ENCODE measurements around the gene DAPK1. TPM values are rescaled to one million over a fixed set of nuclear protein-coding genes. Genes with fewer than 3 reads are reported as not detected.

Gene DAPK1
- total and polyA plus RNA-seq, 2 donors (not counting 1 experiment from before 2014, with no cell fraction given): 1.7 to 2.8 TPM

DNA sequence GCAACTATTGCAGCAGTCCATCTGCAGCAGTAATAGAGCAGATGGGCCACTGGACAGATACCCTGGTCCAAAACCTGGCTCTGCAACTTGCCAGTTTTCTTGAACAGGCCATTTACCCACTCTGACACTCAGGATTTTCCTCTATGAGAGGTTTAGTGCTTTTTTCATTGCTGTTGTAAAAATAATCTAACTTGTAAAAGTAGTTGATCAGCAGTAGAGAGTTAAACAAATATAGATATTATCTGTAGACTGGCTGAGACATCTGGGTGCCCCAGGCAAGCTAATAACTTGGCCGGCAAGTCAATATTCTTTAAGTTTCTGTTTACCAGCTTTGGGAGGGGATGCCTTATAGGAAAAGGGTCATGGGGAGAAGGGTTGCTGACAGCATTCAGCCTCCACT lies 4.1 kb downstream of the DAPK1 start:
- no peak overlapping the region for H2AFZ ChIP-seq (ENCODE audit: insufficient read depth, low read depth, low read length, poor library complexity, severe bottlenecking)
- no peak overlapping the region for H3K4me3 ChIP-seq (ENCODE audit: control extremely low read depth in 1 of 5, extremely low read depth in 1 of 5, insufficient read depth in 1 of 5, low read depth in 2 of 5, low read length in 4 of 5)
- intact Hi-C loops (cut with micrococcal nuclease): no loop called here
- peaks cover 0 to 19% (median 8%) of the 10 kb centered on the region in 4 experiments for H3K27me3 ChIP-seq (replicated peaks in 1 of 4; ENCODE audit: control extremely low read depth in 1 of 4, control insufficient read depth in 3 of 4, insufficient read depth in 4 of 4, low read length in 3 of 4)
- H3K27ac ChIP-seq (ENCODE audit: low read length in 2 of 2): no peak overlapping the region
- Mint-ChIP-seq H3K4me1 (peaks cover 7% of the 10 kb centered on the region), H3K9me3 (ENCODE audit: insufficient read depth) (no peaks in the 10 kb centered on the region), H3K4me3 (no peak overlapping the region), H3K27ac (no peak overlapping the region), H3K27me3 (peaks cover 46% of the 10 kb centered on the region)
- no peaks in the 10 kb centered on the region for H3K9me3 ChIP-seq (ENCODE audit: control extremely low read depth in 1 of 3, control insufficient read depth in 2 of 3, insufficient read depth in 1 of 3, low read length in 2 of 3)
- H3K4me2 ChIP-seq (replicated peaks; ENCODE audit: low read depth, low read length, poor library complexity, severe bottlenecking): no peak overlapping the region
- H3K4me1 ChIP-seq (ENCODE audit: control insufficient read depth in 2 of 2, insufficient read depth in 2 of 2, low read length in 2 of 2): peaks cover 3 to 4% of the 10 kb centered on the region in 2 donors
- TF ChIP-seq EZH2 (IDR thresholded peaks at IDR 0.05; ENCODE audit: borderline replicate concordance, insufficient read depth, low read depth, low read length, poor library complexity, severe bottlenecking): no peak
- TF ChIP-seq, protein P1, sequence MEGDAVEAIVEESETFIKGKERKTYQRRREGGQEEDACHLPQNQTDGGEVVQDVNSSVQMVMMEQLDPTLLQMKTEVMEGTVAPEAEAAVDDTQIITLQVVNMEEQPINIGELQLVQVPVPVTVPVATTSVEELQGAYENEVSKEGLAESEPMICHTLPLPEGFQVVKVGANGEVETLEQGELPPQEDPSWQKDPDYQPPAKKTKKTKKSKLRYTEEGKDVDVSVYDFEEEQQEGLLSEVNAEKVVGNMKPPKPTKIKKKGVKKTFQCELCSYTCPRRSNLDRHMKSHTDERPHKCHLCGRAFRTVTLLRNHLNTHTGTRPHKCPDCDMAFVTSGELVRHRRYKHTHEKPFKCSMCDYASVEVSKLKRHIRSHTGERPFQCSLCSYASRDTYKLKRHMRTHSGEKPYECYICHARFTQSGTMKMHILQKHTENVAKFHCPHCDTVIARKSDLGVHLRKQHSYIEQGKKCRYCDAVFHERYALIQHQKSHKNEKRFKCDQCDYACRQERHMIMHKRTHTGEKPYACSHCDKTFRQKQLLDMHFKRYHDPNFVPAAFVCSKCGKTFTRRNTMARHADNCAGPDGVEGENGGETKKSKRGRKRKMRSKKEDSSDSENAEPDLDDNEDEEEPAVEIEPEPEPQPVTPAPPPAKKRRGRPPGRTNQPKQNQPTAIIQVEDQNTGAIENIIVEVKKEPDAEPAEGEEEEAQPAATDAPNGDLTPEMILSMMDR (IDR thresholded peaks at IDR 0.05): no peak
- DNase-seq (no peak), ATAC-seq (ENCODE audit: low read depth) (no peak)
- CTCF ChIA-PET: no interaction called here
- H3K79me2 ChIP-seq (ENCODE audit: control insufficient read depth, insufficient read depth, low read length): no peaks in the 10 kb centered on the region
- POLR2A ChIA-PET: no interaction called here
- WGBS (ENCODE audit: insufficient coverage): 100% methylated on average over 1 of the region's 1 CpG
- H4K20me1 ChIP-seq (ENCODE audit: control insufficient read depth, insufficient read depth, low read length, poor library complexity, severe bottlenecking): no peaks in the 10 kb centered on the region
- H3K9ac ChIP-seq (ENCODE audit: low read length): no peak overlapping the region
- no peaks in the 10 kb centered on the region for H3K36me3 ChIP-seq (replicated peaks in 1 of 2; ENCODE audit: control extremely low read depth in 1 of 2, control insufficient read depth in 1 of 2, extremely low read depth in 1 of 2, insufficient read depth in 2 of 2, low read length in 1 of 2)

DNA sequence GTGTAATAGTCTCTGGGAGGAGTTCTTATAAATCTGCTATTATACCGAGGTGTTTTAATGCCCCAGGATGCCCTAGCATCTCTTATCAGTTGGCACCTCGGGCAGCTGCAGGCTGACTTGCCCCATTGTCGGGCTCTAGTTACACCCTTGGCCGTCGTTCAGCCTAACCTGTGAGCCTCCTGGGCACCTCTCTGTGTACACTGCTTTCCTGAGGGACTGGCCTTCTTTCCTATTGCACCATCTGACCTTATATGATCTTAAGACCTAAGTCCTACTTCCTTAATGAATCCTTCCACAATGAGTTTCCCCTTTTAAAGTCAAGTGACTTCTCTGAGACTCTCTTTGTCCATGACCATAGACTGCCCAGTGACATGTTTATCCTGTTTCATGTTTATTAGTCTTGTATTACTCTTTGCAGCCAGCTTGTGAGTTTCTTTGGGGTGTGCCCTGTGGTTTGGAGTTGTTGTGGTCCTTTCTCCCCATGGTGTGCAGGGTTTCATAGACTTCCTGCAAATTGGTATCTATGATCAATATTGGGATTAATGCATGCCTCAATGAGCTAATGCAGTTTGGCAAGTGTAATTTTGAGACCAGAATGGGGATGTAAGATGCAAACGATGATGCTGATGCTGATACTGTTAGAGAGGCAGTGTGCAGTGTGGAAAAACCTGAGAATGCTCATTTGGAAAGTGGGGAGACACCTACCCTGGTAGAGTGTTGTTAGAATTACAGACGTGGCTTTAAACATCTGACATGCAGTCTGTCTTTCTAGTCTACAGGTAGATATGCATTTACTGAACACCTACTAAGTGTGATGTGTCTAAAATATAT lies 4.9 kb downstream of the DAPK1 start:
- peaks cover 5% of the 10 kb centered on the region for H3K4me1 Mint-ChIP-seq
- Histone ChIP-seq H3K9me3 (ENCODE audit: control extremely low read depth in 1 of 3, control insufficient read depth in 2 of 3, insufficient read depth in 1 of 3, low read length in 2 of 3) (no peaks in the 10 kb centered on the region), H3K4me2 (replicated peaks; ENCODE audit: low read depth, low read length, poor library complexity, severe bottlenecking) (no peak overlapping the region), H3K4me1 (ENCODE audit: control insufficient read depth in 2 of 2, insufficient read depth in 2 of 2, low read length in 2 of 2) (peaks cover 3 to 4% of the 10 kb centered on the region in 2 donors), H3K9ac (ENCODE audit: low read length) (no peak overlapping the region), H3K4me3 (ENCODE audit: control extremely low read depth in 1 of 5, extremely low read depth in 1 of 5, insufficient read depth in 1 of 5, low read depth in 2 of 5, low read length in 4 of 5) (no peak overlapping the region), H3K27me3 (replicated peaks in 1 of 4; ENCODE audit: control extremely low read depth in 1 of 4, control insufficient read depth in 3 of 4, insufficient read depth in 4 of 4, low read length in 3 of 4) (peaks cover 0 to 14% (median 5%) of the 10 kb centered on the region in 4 experiments), H2AFZ (ENCODE audit: insufficient read depth, low read depth, low read length, poor library complexity, severe bottlenecking) (no peak overlapping the region), H3K79me2 (ENCODE audit: control insufficient read depth, insufficient read depth, low read length) (no peaks in the 10 kb centered on the region), H4K20me1 (ENCODE audit: control insufficient read depth, insufficient read depth, low read length, poor library complexity, severe bottlenecking) (no peaks in the 10 kb centered on the region), H3K27ac (ENCODE audit: low read length in 2 of 2) (no peak overlapping the region), H3K36me3 (replicated peaks in 1 of 2; ENCODE audit: control extremely low read depth in 1 of 2, control insufficient read depth in 1 of 2, extremely low read depth in 1 of 2, insufficient read depth in 2 of 2, low read length in 1 of 2) (no peaks in the 10 kb centered on the region)
- ChIA-PET POLR2A (no interaction called here), CTCF (no interaction called here)
- H3K27me3 Mint-ChIP-seq: peaks cover 40% of the 10 kb centered on the region
- H3K4me3 Mint-ChIP-seq: no peak overlapping the region
- WGBS (ENCODE audit: insufficient coverage): 16% methylated on average over 6 of the region's 7 CpGs
- no peak for DNase-seq
- no peaks in the 10 kb centered on the region for H3K9me3 Mint-ChIP-seq (ENCODE audit: insufficient read depth)
- no peak for ATAC-seq (ENCODE audit: low read depth)
- TF ChIP-seq EZH2 (IDR thresholded peaks at IDR 0.05; ENCODE audit: borderline replicate concordance, insufficient read depth, low read depth, low read length, poor library complexity, severe bottlenecking): no peak
- TF ChIP-seq, protein P1 (IDR thresholded peaks at IDR 0.05): no peak
- H3K27ac Mint-ChIP-seq: no peak overlapping the region
- intact Hi-C loops (cut with micrococcal nuclease): no loop called here
